Left lung (tissue), 10 donors: ENCODE data around the gene HUS1B. TPM values are rescaled to one million over a fixed set of nuclear protein-coding genes. Genes with fewer than 3 reads are reported as not detected.

Experiments used
- ATAC-seq: fragments of 200-7000 bp; cut with Tn5 transposase; one replicate; pipeline ENCODE4 v1.9.1; 2020; ENCODE audit warnings: moderate library complexity
- DNase-seq, 4 donors: peaks; one replicate each; pipeline ENCODE4 v3.0.0-alpha.2; 2013 to 2020
- H3K27ac ChIP-seq, 2 donors: fragments of 200-600 bp; sonication (generic) in 1 of 2; one replicate each; pipeline versions ENCODE4 v1.5.0 to v1.8.0; 2020 to 2021
- H3K27me3 ChIP-seq, 2 donors: fragments of 200-600 bp; sonication (generic) in 1 of 2; one replicate each; pipeline versions ENCODE4 v1.5.0 to v1.8.0; 2020 to 2021
- H3K36me3 ChIP-seq, 2 donors: fragments of 200-600 bp; sonication (generic) in 1 of 2; one replicate each; pipeline versions ENCODE4 v1.5.0 to v1.8.0; 2020 to 2021
- H3K4me1 ChIP-seq, 2 donors: fragments of 200-600 bp; one replicate each; pipeline ENCODE4 v1.8.0; 2021
- H3K4me3 ChIP-seq, 2 donors: fragments of 200-600 bp; sonication (generic) in 1 of 2; one replicate each; pipeline versions ENCODE4 v1.5.0 to v1.8.0; 2020 to 2021; ENCODE audit warnings: mild to moderate bottlenecking in 1 of 2
- H3K9me3 ChIP-seq, 2 donors: fragments of 200-600 bp; sonication (generic) in 1 of 2; one replicate each; pipeline versions ENCODE4 v1.5.0 to v1.8.0; 2020 to 2021
- CTCF ChIP-seq, 2 donors: fragments of 200-600 bp; sonication (generic) in 1 of 2; IDR thresholded peaks; one replicate each; pipeline versions ENCODE4 v1.5.0 to v1.8.0; 2021; ENCODE audit warnings: antibody characterized with exemption in 2 of 2
- intact Hi-C, 2 donors: fragments of 100-400 bp; cut with DNase I; formaldehyde crosslinking; loops; one replicate each; pipeline versions ENCODE4 v1.11.2 to v1.14.2; 2022
- polyA plus RNA-seq, 6 donors: library from polyadenylated mRNA; unstranded; fragments of 120-200 nt; gene quantifications; one replicate each; pipeline ENCODE4 v1.2.1, GENCODE V29; 2013; ENCODE audit not compliant: insufficient read length in 6 of 6
- total RNA-seq, 2 donors: library from RNA; stranded (reverse); fragmentation: NEBNext Ultra II Directional; extraction: Animal tissue kit (Norgen Biotek cat#: 25700); gene quantifications; one replicate each; pipeline ENCODE4 v1.2.1, GENCODE V29; 2021
- donor health status: DM: no; HTN: yes; CAD: no.
- donor health status: DM: no; HTN: no; CAD: no.

HUS1B gene
- total and polyA plus RNA-seq, 8 donors: 0.20 to 1.2 (median 0.44) TPM; not detected in 1

GRCh38 chr6:678520-678919 is 21.6 kb upstream of the HUS1B start:
- no peak for TF ChIP-seq CTCF (IDR thresholded peaks at IDR 0.05)
- ATAC-seq (no peak), DNase-seq (no peak)
- H3K4me3 ChIP-seq: no peak overlapping the region
- H3K27me3 ChIP-seq: no peaks in the 10 kb centered on the region
- intact Hi-C loops: no loop called here
- peaks cover 0 to 10% of the 10 kb centered on the region in 2 donors for H3K4me1 ChIP-seq
- no peak overlapping the region for H3K27ac ChIP-seq
- no peaks in the 10 kb centered on the region for H3K9me3 ChIP-seq
- H3K36me3 ChIP-seq: no peaks in the 10 kb centered on the region

- H3K4me3 ChIP-seq: no peak overlapping the region
- intact Hi-C loops: no loop called here
- no peak for TF ChIP-seq CTCF (IDR thresholded peaks at IDR 0.05)
- DNase-seq (no peak), ATAC-seq (no peak)
- no peaks in the 10 kb centered on the region for H3K9me3 ChIP-seq
- no peak overlapping the region for H3K27ac ChIP-seq
- peaks cover 0 to 5% of the 10 kb centered on the region in 2 donors for H3K4me1 ChIP-seq
- no peaks in the 10 kb centered on the region for H3K27me3 ChIP-seq
- H3K36me3 ChIP-seq: no peaks in the 10 kb centered on the region
These were observed 21.0 kb upstream of the HUS1B start for GRCh38 chr6:677919-678318.

GRCh38 chr6:674956-675355 is 18.1 kb upstream of the HUS1B start:
- ATAC-seq (no peak), DNase-seq (no peak)
- no peak overlapping the region for H3K4me3 ChIP-seq
- H3K4me1 ChIP-seq: no peaks in the 10 kb centered on the region
- no peak for TF ChIP-seq CTCF (IDR thresholded peaks at IDR 0.05)
- H3K27me3 ChIP-seq: no peaks in the 10 kb centered on the region
- no peaks in the 10 kb centered on the region for H3K36me3 ChIP-seq
- H3K9me3 ChIP-seq: no peaks in the 10 kb centered on the region
- intact Hi-C loops: no loop called here
- H3K27ac ChIP-seq: no peak overlapping the region

- H3K4me1 ChIP-seq: no peaks in the 10 kb centered on the region
- H3K27me3 ChIP-seq: no peaks in the 10 kb centered on the region
- H3K36me3 ChIP-seq: no peaks in the 10 kb centered on the region
- H3K9me3 ChIP-seq: no peaks in the 10 kb centered on the region
- no peak for ATAC-seq
- no peak overlapping the region for H3K4me3 ChIP-seq
- H3K27ac ChIP-seq: no peak overlapping the region
- intact Hi-C loops: no loop called here
- TF ChIP-seq CTCF (IDR thresholded peaks at IDR 0.05): no peak
- no peak for DNase-seq
These were observed 17.5 kb upstream of the HUS1B start for GRCh38 chr6:674406-674805.

GRCh38 chr6:667253-667927 is 10.5 kb upstream of the HUS1B start:
- H3K4me1 ChIP-seq: peaks cover 0 to 4% of the 10 kb centered on the region in 2 donors
- DNase-seq: no peak
- TF ChIP-seq CTCF (IDR thresholded peaks at IDR 0.05): no peak
- no peaks in the 10 kb centered on the region for H3K36me3 ChIP-seq
- intact Hi-C loops: no loop called here
- no peak overlapping the region for H3K27ac ChIP-seq
- no peak overlapping the region for H3K4me3 ChIP-seq
- no peak for ATAC-seq
- H3K27me3 ChIP-seq: no peaks in the 10 kb centered on the region
- H3K9me3 ChIP-seq: peaks cover 0 to 6% of the 10 kb centered on the region in 2 donors
